Loucy (cell line): ENCODE measurements around the gene WHRN.

Experiments used
- CTCF ChIP-seq: fragments of 200-600 bp; sonication (generic); conservative IDR thresholded peaks from 2 replicates; pipeline ENCODE4 v1.5.1; 2014; ENCODE audit warnings: mild to moderate bottlenecking, antibody characterized with exemption, low read length
- EZH2phosphoT487 ChIP-seq: fragments of 200-600 bp; IDR thresholded peaks from 2 replicates; pipeline ENCODE4 v1.6.1; 2018; ENCODE audit warnings: antibody characterized with exemption, mild to moderate bottlenecking, moderate library complexity, borderline replicate concordance

- no peak for TF ChIP-seq CTCF
- no peak for TF ChIP-seq EZH2phosphoT487
These were observed 18.9 kb downstream of the WHRN start for GRCh38 chr9:114486205-114486963.
